GM19025 (cell line): Measurements from ENCODE around the gene SRGAP1.

ENCODE experiments used
- ATAC-seq: cut with Tn5 transposase; IDR thresholded peaks from one replicate; pipeline ENCODE4 v1.9.1; 2021; ENCODE audit warnings: mild to moderate bottlenecking, low read depth, moderate library complexity; ENCODE audit not compliant: unreplicated experiment

SRGAP1 gene

GRCh38 chr12:63929426-63929825 is 84.9 kb downstream of the SRGAP1 start:
- ATAC-seq, result no peak

GRCh38 chr12:63930971-63931370 is 86.5 kb downstream of the SRGAP1 start:
- ATAC-seq, result no peak

GRCh38 chr12:63931703-63932102 is 87.2 kb downstream of the SRGAP1 start:
- ATAC-seq, result no peak

- no peak for ATAC-seq
Observed at GRCh38 chr12:63934936-63935335, 90.4 kb downstream of the SRGAP1 start.

GRCh38 chr12:63935361-63935760 is 90.9 kb downstream of the SRGAP1 start:
- ATAC-seq, result no peak

GRCh38 chr12:63937378-63938316 is 93.1 kb downstream of the SRGAP1 start:
- no peak for ATAC-seq

- ATAC-seq, result no peak
Observed at GRCh38 chr12:63940310-63941005, 96.0 kb downstream of the SRGAP1 start.

- ATAC-seq, result no peak
Observed at GRCh38 chr12:63941166-63941800, 96.8 kb downstream of the SRGAP1 start.

GRCh38 chr12:63941879-63942278 is 97.4 kb downstream of the SRGAP1 start:
- no peak for ATAC-seq

- no peak for ATAC-seq
Observed at GRCh38 chr12:63942464-63943241, 98.2 kb downstream of the SRGAP1 start.

GRCh38 chr12:63944034-63944579 is 99.6 kb downstream of the SRGAP1 start:
- ATAC-seq, result no peak

- no peak for ATAC-seq
Observed at GRCh38 chr12:63944586-63945228, 100.2 kb downstream of the SRGAP1 start.

- no peak for ATAC-seq
Observed at GRCh38 chr12:63945777-63946176, 101.3 kb downstream of the SRGAP1 start.

GRCh38 chr12:63948211-63948610 is 103.7 kb downstream of the SRGAP1 start:
- ATAC-seq, result no peak

- ATAC-seq, result no peak
Observed at GRCh38 chr12:63949902-63950301, 105.4 kb downstream of the SRGAP1 start.

- ATAC-seq, result no peak
Observed at GRCh38 chr12:63952995-63953394, 108.5 kb downstream of the SRGAP1 start.

GRCh38 chr12:63955831-63956666 is 111.5 kb downstream of the SRGAP1 start:
- ATAC-seq, result no peak

- no peak for ATAC-seq
Observed at GRCh38 chr12:63957496-63957895, 113.0 kb downstream of the SRGAP1 start.
